Urothelium cell line (cell line): ENCODE data around the gene HMG20A.

Source experiments
- DNase-seq: peaks from one replicate; pipeline ENCODE4 v3.0.0; 2011; ENCODE audit warnings: low spot score, mixed read lengths
- FAIRE-seq: peaks from 2 replicates; lab custom pipeline; 2011; peaks lifted over from hg19 to GRCh38; lab: Jason Lieb, UNC

Gene HMG20A

GRCh38 chr15:77532846-77533245 lies 112.2 kb downstream of the HMG20A start:
- DNase-seq (no peak), FAIRE-seq (no peak)

GRCh38 chr15:77533578-77534430 lies 113.1 kb downstream of the HMG20A start:
- DNase-seq = no peak
- FAIRE-seq = no peak
